Choroid plexus epithelial cell (primary cell): ENCODE measurements around the gene PGAP3.

Source experiments
- DNase-seq: peaks from one replicate; pipeline ENCODE4 v3.0.0-alpha.2; 2010; ENCODE audit warnings: low read depth
- H3K4me3 ChIP-seq: 2 replicates; pipeline ENCODE4 v1.5.1; 2011; ENCODE audit warnings: low read depth, mild to moderate bottlenecking, control low read depth, low read length, moderate library complexity
- TF ChIP-seq, protein P1 (sequence below): conservative IDR thresholded peaks from 2 replicates; pipeline ENCODE4 v1.5.1; 2011; ENCODE audit warnings: low read depth, mild to moderate bottlenecking, control low read depth, inconsistent platforms, low read length, moderate library complexity

PGAP3 gene

DNA sequence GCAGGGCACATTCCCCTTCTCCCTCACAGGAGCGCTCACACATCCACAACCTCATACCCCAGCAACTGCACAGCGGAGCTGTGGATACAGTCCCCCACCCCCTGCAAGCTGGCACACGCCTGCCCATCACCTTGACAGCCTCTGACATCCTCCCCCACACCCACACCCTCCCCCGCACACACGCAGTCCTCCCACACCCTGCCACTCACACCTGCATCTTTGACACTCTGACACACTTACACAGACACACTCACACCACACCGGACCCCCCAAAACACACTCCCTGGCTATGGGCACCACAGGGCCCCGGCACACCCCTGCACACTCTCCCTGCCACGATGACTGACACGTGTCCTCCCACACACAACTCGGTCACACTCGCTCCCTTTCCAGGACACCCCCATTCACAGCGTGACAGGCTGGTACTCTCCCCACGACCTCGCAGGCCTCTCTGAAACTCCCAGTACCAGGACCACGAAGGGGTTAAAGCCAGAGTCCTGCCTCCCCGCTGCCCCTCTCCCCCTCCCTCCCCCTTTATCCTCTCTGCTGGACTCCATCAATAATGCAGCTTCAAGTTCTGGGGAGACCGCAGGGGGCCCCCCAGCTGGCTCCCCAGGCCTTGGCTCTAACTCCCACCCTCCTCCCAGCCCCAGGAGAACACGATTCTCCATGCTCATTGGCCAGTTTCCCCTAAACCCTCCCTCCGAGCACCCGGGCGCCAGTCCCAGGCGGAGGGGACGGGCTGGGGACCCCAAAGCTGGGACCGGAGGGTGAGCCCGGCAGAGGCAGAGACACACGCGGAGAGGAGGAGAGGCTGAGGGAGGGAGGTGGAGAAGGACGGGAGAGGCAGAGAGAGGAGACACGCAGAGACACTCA, 61.4 kb downstream of the PGAP3 start, which contains the start of gene PPP1R1B:
Gene PPP1R1B, plus strand, starts transcription at position 782 of the 876 bp plus-strand sequence. CDS start 441 bp downstream, outside the sequence.
- DNase-seq: peak; percentile 39
- TF ChIP-seq, protein P1, sequence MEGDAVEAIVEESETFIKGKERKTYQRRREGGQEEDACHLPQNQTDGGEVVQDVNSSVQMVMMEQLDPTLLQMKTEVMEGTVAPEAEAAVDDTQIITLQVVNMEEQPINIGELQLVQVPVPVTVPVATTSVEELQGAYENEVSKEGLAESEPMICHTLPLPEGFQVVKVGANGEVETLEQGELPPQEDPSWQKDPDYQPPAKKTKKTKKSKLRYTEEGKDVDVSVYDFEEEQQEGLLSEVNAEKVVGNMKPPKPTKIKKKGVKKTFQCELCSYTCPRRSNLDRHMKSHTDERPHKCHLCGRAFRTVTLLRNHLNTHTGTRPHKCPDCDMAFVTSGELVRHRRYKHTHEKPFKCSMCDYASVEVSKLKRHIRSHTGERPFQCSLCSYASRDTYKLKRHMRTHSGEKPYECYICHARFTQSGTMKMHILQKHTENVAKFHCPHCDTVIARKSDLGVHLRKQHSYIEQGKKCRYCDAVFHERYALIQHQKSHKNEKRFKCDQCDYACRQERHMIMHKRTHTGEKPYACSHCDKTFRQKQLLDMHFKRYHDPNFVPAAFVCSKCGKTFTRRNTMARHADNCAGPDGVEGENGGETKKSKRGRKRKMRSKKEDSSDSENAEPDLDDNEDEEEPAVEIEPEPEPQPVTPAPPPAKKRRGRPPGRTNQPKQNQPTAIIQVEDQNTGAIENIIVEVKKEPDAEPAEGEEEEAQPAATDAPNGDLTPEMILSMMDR: no peak
- H3K4me3 ChIP-seq: peak within 1 kb of the TSS; percentile 41

DNA sequence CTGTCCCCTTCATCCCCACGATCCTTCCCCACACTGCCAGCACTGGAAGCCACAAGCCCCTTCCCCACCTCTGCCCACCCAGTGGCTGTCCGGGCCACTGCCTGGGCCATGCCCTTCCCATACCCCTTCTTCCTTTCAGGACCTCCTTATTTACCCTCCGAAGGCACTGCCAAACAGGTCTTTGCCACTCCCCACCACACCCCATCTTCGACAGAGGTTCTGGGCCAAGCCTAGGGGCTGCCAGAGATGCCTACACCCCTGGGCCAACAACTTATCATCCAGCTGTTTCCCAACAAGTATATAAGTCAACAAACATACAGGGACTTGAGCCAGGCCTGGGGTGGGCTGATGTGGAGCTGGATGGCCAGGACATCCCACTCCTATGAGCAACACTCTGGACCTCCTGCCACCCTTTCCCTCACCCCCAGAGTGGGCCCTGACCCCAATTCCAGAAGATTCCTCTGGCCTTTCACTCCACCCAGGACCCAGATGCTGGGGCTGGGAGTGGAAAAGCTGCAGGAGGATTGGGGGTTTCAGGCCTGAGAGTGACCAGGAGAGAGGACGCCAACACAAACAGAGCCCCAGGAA, 62.6 kb downstream of the PGAP3 start:
- H3K4me3 ChIP-seq: no peak overlapping the region
- DNase-seq: no peak
- TF ChIP-seq, protein P1: no peak

DNA sequence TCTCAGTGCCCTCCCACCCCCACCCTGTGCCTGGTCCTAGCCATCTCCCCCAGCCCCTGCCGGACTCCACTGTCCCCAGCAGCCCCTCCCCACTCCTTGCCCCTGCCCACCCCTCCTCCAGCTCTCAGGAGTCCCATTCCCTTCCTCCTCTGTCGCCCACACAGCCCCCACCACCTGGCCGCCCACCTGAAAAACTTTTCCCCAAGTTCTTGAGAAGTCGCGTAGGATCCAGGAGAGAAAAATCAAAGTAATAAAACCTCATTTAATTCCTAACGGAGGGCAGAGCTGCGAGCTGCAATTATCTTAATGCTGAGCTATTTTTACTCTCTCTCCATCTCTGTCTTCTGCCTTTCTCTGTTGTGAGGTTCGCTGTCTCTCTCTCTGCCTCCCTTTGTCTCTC, 63.5 kb downstream of the PGAP3 start:
- no peak for DNase-seq
- TF ChIP-seq, protein P1: no peak
- H3K4me3 ChIP-seq: no peak overlapping the region

DNA sequence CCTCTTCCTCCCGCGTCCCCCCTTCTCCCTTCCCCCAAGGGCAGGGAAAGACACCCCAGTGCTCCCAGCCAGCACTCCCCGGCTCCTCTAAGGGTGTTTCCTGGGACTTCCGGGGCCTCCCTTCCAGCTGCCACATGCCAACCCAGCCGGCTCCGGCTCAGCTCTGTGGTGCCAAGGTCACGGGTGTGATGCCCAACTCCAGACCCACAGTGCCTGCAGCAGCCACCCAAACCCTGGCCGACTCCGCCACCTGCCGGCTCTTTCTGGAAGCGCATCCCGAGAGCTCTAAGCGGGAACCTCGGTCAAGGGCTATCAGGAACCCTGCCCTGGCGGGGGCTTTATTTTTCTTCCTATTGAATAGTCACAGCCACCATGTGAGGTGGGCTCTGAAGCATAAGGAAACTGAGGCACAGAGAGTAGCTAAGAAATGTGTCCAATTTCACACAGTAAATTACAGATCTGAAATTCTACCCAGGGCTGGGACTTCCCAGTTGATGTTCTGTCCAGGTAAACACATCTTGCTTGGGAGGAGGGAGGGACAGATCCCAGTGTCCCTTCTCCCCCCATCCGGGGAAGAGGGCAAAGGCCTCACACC, 64.4 kb downstream of the PGAP3 start:
- no peak overlapping the region for H3K4me3 ChIP-seq
- peak; percentile 59 for DNase-seq
- TF ChIP-seq, protein P1: peak; percentile 94

DNA sequence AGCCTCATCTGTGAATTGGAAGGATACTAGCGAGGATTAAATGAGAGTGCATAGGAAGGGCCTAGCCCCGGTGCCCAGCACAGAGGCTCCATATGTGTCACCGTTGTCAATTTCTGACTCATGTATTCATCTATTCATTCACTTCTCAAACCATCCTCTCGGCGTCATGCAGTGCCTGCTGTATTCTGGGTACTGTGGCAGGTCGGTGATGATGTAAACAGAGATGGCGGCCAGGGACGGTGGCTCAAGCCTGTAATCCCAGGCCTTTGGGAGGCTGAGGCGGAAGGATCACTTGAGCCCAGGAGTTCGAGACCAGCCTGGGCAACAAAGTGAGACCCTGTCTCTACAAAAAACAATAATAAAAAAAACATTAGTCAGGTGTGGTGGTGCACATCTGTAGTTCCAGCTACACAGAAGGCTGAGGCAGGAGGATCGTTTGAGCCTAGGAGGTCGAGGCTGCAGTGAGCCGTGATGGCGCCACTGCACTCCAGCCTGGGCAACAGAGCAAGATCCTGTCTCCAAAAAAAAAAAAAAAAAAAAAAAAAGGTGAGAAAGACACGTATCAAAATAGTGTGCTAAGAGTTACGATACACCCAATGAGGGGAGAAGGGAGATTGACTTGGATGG, 65.4 kb downstream of the PGAP3 start:
- no peak overlapping the region for H3K4me3 ChIP-seq
- TF ChIP-seq, protein P1: no peak
- no peak for DNase-seq

DNA sequence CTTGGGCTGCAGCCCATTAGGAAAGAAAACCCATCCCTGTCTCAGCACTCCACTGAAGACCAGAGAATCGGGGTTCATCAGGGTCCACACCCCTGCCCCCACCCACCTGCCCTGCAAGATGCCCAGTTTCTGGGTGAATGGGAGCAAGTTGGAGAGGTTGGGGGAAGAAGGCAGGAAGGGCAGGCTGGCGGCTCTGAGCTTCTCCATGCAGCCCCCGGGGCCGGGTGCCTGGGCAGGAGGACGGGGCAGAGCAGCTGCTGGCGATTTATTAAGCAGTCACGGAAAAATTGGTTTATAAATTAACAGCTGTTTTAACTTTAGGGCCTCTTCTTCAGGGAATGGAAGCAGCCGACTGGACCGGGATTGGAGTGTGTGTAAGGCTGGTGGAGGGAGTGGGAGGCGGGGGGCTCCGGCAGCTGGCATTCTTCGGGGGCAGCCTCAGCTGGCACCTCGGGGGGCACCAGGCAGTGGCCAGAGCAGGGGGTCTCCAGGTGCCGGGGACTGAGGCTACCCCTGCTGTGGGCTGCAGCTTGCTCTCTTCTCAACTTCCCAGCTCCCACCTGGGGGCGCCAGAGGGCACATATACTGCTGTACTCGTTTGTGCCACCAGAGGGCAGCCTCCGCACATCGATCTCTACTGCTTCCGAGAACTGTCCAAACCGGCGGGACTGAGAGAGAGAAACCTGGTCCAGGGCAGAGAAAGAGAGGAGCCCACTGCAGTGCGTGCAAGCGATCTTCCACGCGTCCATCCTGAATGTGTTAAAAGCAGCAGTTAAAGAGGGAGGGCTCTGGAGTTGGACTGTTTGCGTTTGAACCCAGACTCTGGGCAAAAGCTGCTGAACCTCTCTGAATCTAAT, 66.1 kb downstream of the PGAP3 start:
- DNase-seq: peak; percentile 85
- TF ChIP-seq, protein P1: peak; percentile 100
- no peak overlapping the region for H3K4me3 ChIP-seq
